GM12878 (cell line): Measurements from ENCODE around the gene PDZRN4. TPM values are rescaled to one million over a fixed set of nuclear protein-coding genes. Genes with fewer than 3 reads are reported as not detected.

ENCODE experiments used
- ATAC-seq: fragments of 200-7000 bp; cut with Tn5 transposase; 3 replicates; pipeline ENCODE4 v1.9.1; 2020; ENCODE audit warnings: mild to moderate bottlenecking, moderate library complexity
- BruUV-seq: library from RNA; stranded (reverse); fragments of 400-500 nt; replicated peaks from 2 replicates; lab custom pipeline; 2021; lab: Mats Ljungman, UMichigan
- CTCF ChIA-PET: fragments of 300-600 bp; sonication (Branson Sonifier 250); formaldehyde crosslinking; extraction: SDS; loops from one replicate; lab custom pipeline; 2021; ENCODE audit warnings: inconsistent platforms; lab: Yijun Ruan, JAX
- POLR2A ChIA-PET: fragments of 350-600 bp; formaldehyde crosslinking; extraction: SDS; loops from one replicate; lab custom pipeline; 2021; ENCODE audit warnings: inconsistent platforms; lab: Charles Lee
- RAD21 ChIA-PET: fragments of 300-600 bp; sonication (Branson Sonifier 250); formaldehyde crosslinking; loops from one replicate; lab custom pipeline; 2023; ENCODE audit warnings: antibody characterized with exemption; ENCODE audit not compliant: unreplicated experiment; lab: Charles Lee
- SMC1A ChIA-PET: fragments of 300-600 bp; sonication (Branson Sonifier 250); formaldehyde crosslinking; loops from one replicate; lab custom pipeline; 2023; ENCODE audit not compliant: unreplicated experiment, uncharacterized antibody; lab: Charles Lee
- DNase-seq: peaks from one replicate; pipeline ENCODE4 v3.0.0-alpha.2; 2011; ENCODE audit warnings: low read depth, low spot score
- FAIRE-seq: peaks from 3 replicates; lab custom pipeline; 2011; peaks lifted over from hg19 to GRCh38; lab: Jason Lieb, UNC
- H2AFZ ChIP-seq: 2 replicates; pipeline ENCODE4 v1.6.0; 2011; ENCODE audit warnings: low read depth, low read length, control low read depth; ENCODE audit not compliant: control insufficient read depth
- H3K27ac ChIP-seq: 2 replicates; pipeline ENCODE4 v1.5.1; 2011; ENCODE audit warnings: control low read depth; ENCODE audit not compliant: control insufficient read depth, insufficient read depth
- H3K27me3 ChIP-seq, 2 experiments: replicated peaks in 1 of 2; 2 replicates each; pipeline versions ENCODE4 v1.6.0 to v1.6.1; 2011; ENCODE audit warnings: low read length in 1 of 2; ENCODE audit not compliant: control insufficient read depth in 2 of 2, insufficient read depth in 2 of 2
- H3K36me3 ChIP-seq, 2 experiments: 2 replicates each; pipeline ENCODE4 v1.5.1; 2011; ENCODE audit warnings: low read length in 1 of 2; ENCODE audit not compliant: control insufficient read depth in 2 of 2, insufficient read depth in 2 of 2
- H3K4me1 ChIP-seq: 2 replicates; pipeline ENCODE4 v1.6.1; 2011; ENCODE audit warnings: mild to moderate bottlenecking, low read length, moderate library complexity, mixed read lengths; ENCODE audit not compliant: control insufficient read depth, insufficient read depth
- H3K4me2 ChIP-seq: 2 replicates; pipeline ENCODE4 v1.6.0; 2011; ENCODE audit warnings: control low read depth; ENCODE audit not compliant: control insufficient read depth, insufficient read depth
- H3K4me3 ChIP-seq: fragments of 200-600 bp; sonication (generic); 2 replicates; pipeline ENCODE4 v1.5.1; 2016
- H3K79me2 ChIP-seq: 2 replicates; pipeline ENCODE4 v1.6.0; 2011; ENCODE audit warnings: low read length; ENCODE audit not compliant: control insufficient read depth, insufficient read depth
- H3K9ac ChIP-seq: 2 replicates; pipeline ENCODE4 v1.8.0; 2011; ENCODE audit warnings: low read length, control low read depth, mixed read lengths; ENCODE audit not compliant: control insufficient read depth, insufficient read depth
- H3K9me3 ChIP-seq: replicated peaks from 3 replicates; pipeline ENCODE4 v1.5.1; 2011; ENCODE audit warnings: mild to moderate bottlenecking, low read length; ENCODE audit not compliant: control insufficient read depth, insufficient read depth
- H4K20me1 ChIP-seq: 2 replicates; pipeline ENCODE4 v1.6.0; 2011; ENCODE audit not compliant: control insufficient read depth, insufficient read depth
- BMI1 ChIP-seq: fragments of 450-650 bp; IDR thresholded peaks from 2 replicates; pipeline ENCODE4 v1.6.1; 2016; ENCODE audit warnings: mild to moderate bottlenecking, moderate library complexity, borderline replicate concordance
- CREM ChIP-seq: IDR thresholded peaks from 2 replicates; pipeline ENCODE4 v1.6.1; 2014; ENCODE audit warnings: antibody characterized with exemption, low read depth
- EP300 ChIP-seq, 2 experiments: fragments of 150-350 bp in 1 of 2; IDR thresholded peaks; 2 replicates each; pipeline ENCODE4 v1.6.1; 2011 to 2012; ENCODE audit warnings: low read depth in 2 of 2, low read length in 2 of 2, borderline replicate concordance in 1 of 2, improper control_type of control experiment in 1 of 2, inconsistent platforms in 1 of 2; ENCODE audit not compliant: control insufficient read depth in 1 of 2
- HDAC6 ChIP-seq: fragments of 200-600 bp; sonication (generic); IDR thresholded peaks from one replicate; pipeline ENCODE4 v1.8.0; 2017; ENCODE audit warnings: antibody characterized with exemption; ENCODE audit not compliant: unreplicated experiment
- NFIC ChIP-seq: IDR thresholded peaks from 2 replicates; pipeline ENCODE4 v1.6.1; 2012; ENCODE audit warnings: low read depth, mild to moderate bottlenecking, inconsistent platforms, low read length, moderate library complexity
- PAX8 ChIP-seq: fragments of 450-650 bp; IDR thresholded peaks from 2 replicates; pipeline ENCODE4 v1.6.1; 2017; ENCODE audit warnings: mild to moderate bottlenecking, moderate library complexity
- POLR2AphosphoS5 ChIP-seq: IDR thresholded peaks from 2 replicates; pipeline ENCODE4 v1.6.1; 2011; ENCODE audit warnings: mild to moderate bottlenecking, low read length, inconsistent platforms
- RUNX3 ChIP-seq: IDR thresholded peaks from 2 replicates; pipeline ENCODE4 v1.6.1; 2012; ENCODE audit warnings: low read length, inconsistent platforms
- SIN3A ChIP-seq: IDR thresholded peaks from 2 replicates; pipeline ENCODE4 v1.6.1; 2012; ENCODE audit warnings: low read depth, low read length, improper control_type of control experiment
- TARDBP ChIP-seq: IDR thresholded peaks from 2 replicates; pipeline ENCODE4 v1.6.1; 2016; ENCODE audit warnings: borderline replicate concordance
- ZZZ3 ChIP-seq: IDR thresholded peaks from 2 replicates; pipeline ENCODE4 v1.6.1; 2011; ENCODE audit warnings: low read depth; ENCODE audit not compliant: control insufficient read depth, insufficient read length
- WGBS: methylation state at CpG from one replicate; pipeline ENCODE4 v1.1.6; 2016; ENCODE audit warnings: low lambda C conversion rate; ENCODE audit not compliant: insufficient replicate concordance, insufficient coverage; ENCODE audit errors: missing lambda C conversion rate; 5-methylcytosine and 5-hydroxymethylcytosine counted together
- in situ Hi-C: fragments of 300-500 bp; cut with MboI; formaldehyde crosslinking; loops from 9 replicates; pipeline ENCODE4 v1.14.3; 2018; ENCODE audit warnings: mixed read lengths
- intact Hi-C: fragments of 100-400 bp; cut with micrococcal nuclease; formaldehyde crosslinking; loops from one replicate; pipeline ENCODE4 v1.14.2; 2022; ENCODE audit not compliant: unreplicated experiment
- polyA plus RNA-seq, 11 experiments: library from polyadenylated mRNA; depleted of rRNA in 4 of 11; unstranded in 6 of 11; stranded (reverse) in 5 of 11; fragments of >200 nt; fragmentation: Nextera tagmentation in 4 of 11; fragmentation: Illumina TruSeq in 1 of 11; extraction: Ambion mirVana in 4 of 11; extraction: Trizol in 1 of 11; gene quantifications; 1 replicate in 1 of 11; 2 replicates in 10 of 11; pipeline versions ENCODE4 v1.2.1 to v1.2.3, GENCODE V29; 2011 to 2016; ENCODE audit warnings: inconsistent platforms in 2 of 11, missing spikeins in 2 of 11, low read depth in 1 of 11
- total RNA-seq, 4 experiments: library from RNA; depleted of rRNA in 3 of 4; stranded (reverse); fragments of >200 nt in 3 of 4; fragmentation: Illumina TruSeq in 1 of 4; extraction: Trizol in 1 of 4; gene quantifications; 2 replicates each; pipeline versions ENCODE4 v1.2.1 to v1.2.3, GENCODE V29; 2013 to 2021
- TF ChIP-seq, protein P1 (sequence below): IDR thresholded peaks from 2 replicates; pipeline ENCODE4 v1.6.1; 2012; ENCODE audit warnings: low read depth, low read length, improper control_type of control experiment
- TF ChIP-seq, protein P2 (sequence below): fragments of 150-350 bp; IDR thresholded peaks from 2 replicates; pipeline ENCODE4 v1.6.1; 2016; ENCODE audit warnings: low read depth, low read length
- TF ChIP-seq, protein P3 (sequence below): fragments of 450-650 bp; IDR thresholded peaks from 2 replicates; pipeline ENCODE4 v1.6.1; 2014; ENCODE audit warnings: mild to moderate bottlenecking

PDZRN4 gene
- total and polyA plus RNA-seq, 10 of the 15 experiments (the other 5 are each of a cell fraction or from before 2014, with no cell fraction given): 0.03 TPM; not detected in 9

DNA sequence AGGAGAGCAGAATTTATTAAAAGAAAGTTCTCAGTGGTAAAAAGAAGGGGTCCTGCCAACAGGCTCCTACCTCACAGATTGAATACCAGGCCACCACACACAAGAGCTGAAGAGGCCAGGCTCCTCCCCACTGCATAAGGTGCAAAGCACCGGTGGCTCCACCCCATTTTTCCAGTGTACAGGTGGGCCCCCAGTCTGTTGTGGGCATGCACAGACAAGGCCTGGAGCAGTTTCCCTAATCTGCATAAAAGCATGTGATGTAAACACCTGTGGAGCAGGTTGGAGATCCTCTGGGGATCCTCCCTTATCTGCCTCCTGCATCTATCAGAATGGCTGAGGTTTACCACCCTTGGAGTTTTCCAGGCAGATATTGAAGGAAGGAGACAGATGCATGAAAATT lies 45.7 kb upstream of the PDZRN4 start:
- 78% methylated on average over 1 of the region's 1 CpG for WGBS
- DNase-seq (no peak), FAIRE-seq (no peak), ATAC-seq (no peak)
- H3K4me2 ChIP-seq: no peak overlapping the region
- no peaks in the 10 kb centered on the region for H3K36me3 ChIP-seq
- no peaks in the 10 kb centered on the region for H3K9me3 ChIP-seq
- POLR2A ChIA-PET: no interaction called here
- no peak overlapping the region for H3K27ac ChIP-seq
- no peaks in the 10 kb centered on the region for H3K4me1 ChIP-seq
- in situ Hi-C loops: no loop called here
- no peaks in the 10 kb centered on the region for H3K79me2 ChIP-seq
- no peak overlapping the region for H2AFZ ChIP-seq
- H3K4me3 ChIP-seq: no peak overlapping the region
- no peaks in the 10 kb centered on the region for H4K20me1 ChIP-seq
- intact Hi-C loops: no loop called here
- no TSS peak for BruUV-seq
- CTCF ChIA-PET: no interaction called here
- no peak overlapping the region for H3K9ac ChIP-seq
- H3K27me3 ChIP-seq: no peaks in the 10 kb centered on the region
- SMC1A ChIA-PET: no interaction called here
- RAD21 ChIA-PET: no interaction called here
- TF ChIP-seq EP300 (IDR thresholded peaks at IDR 0.05; ENCODE audit: borderline replicate concordance in 1 of 2, control insufficient read depth in 1 of 2, low read depth in 2 of 2, low read length in 2 of 2): no peak

DNA sequence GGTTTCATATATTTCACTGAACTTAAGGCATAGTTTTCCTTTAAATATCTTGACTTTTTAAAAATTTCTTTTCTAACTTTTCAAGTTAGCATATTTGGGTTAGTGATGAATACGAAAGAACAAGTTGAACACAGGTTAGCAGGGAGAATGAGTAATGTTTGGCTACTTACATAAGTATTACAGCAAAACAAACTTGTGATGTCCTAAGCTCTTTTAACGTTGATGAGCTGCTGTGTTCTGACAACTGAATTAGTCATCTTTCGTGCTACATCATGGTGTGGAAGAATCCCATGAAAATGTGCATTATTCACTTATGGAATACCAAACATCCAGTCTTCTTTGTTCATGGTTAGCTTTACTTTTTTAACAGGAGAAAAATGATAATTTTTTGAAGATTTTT lies 36.3 kb upstream of the PDZRN4 start:
- Histone ChIP-seq H2AFZ (no peak overlapping the region), H3K36me3 (no peaks in the 10 kb centered on the region), H3K27ac (no peak overlapping the region), H4K20me1 (no peaks in the 10 kb centered on the region), H3K9ac (no peak overlapping the region), H3K4me2 (no peak overlapping the region), H3K27me3 (no peaks in the 10 kb centered on the region), H3K4me3 (no peak overlapping the region), H3K9me3 (no peaks in the 10 kb centered on the region), H3K79me2 (no peaks in the 10 kb centered on the region), H3K4me1 (no peaks in the 10 kb centered on the region)
- SMC1A ChIA-PET: no interaction called here
- no TSS peak for BruUV-seq
- FAIRE-seq: no peak
- no peak for DNase-seq
- in situ Hi-C loops (no loop called here), intact Hi-C loops (no loop called here)
- RAD21 ChIA-PET: no interaction called here
- POLR2A ChIA-PET: no interaction called here
- CTCF ChIA-PET: no interaction called here
- 11% methylated on average over 3 of the region's 3 CpGs for WGBS
- ATAC-seq: no peak
- TF ChIP-seq, protein P1, sequence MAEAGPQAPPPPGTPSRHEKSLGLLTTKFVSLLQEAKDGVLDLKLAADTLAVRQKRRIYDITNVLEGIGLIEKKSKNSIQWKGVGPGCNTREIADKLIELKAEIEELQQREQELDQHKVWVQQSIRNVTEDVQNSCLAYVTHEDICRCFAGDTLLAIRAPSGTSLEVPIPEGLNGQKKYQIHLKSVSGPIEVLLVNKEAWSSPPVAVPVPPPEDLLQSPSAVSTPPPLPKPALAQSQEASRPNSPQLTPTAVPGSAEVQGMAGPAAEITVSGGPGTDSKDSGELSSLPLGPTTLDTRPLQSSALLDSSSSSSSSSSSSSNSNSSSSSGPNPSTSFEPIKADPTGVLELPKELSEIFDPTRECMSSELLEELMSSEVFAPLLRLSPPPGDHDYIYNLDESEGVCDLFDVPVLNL: no peak
- TF ChIP-seq ZZZ3 (no peak), TARDBP (no peak), SIN3A (no peak), HDAC6 (no peak), PAX8 (no peak), NFIC (no peak), RUNX3 (no peak), CREM (no peak), BMI1 (no peak), POLR2AphosphoS5 (no peak)
- TF ChIP-seq, protein P2, sequence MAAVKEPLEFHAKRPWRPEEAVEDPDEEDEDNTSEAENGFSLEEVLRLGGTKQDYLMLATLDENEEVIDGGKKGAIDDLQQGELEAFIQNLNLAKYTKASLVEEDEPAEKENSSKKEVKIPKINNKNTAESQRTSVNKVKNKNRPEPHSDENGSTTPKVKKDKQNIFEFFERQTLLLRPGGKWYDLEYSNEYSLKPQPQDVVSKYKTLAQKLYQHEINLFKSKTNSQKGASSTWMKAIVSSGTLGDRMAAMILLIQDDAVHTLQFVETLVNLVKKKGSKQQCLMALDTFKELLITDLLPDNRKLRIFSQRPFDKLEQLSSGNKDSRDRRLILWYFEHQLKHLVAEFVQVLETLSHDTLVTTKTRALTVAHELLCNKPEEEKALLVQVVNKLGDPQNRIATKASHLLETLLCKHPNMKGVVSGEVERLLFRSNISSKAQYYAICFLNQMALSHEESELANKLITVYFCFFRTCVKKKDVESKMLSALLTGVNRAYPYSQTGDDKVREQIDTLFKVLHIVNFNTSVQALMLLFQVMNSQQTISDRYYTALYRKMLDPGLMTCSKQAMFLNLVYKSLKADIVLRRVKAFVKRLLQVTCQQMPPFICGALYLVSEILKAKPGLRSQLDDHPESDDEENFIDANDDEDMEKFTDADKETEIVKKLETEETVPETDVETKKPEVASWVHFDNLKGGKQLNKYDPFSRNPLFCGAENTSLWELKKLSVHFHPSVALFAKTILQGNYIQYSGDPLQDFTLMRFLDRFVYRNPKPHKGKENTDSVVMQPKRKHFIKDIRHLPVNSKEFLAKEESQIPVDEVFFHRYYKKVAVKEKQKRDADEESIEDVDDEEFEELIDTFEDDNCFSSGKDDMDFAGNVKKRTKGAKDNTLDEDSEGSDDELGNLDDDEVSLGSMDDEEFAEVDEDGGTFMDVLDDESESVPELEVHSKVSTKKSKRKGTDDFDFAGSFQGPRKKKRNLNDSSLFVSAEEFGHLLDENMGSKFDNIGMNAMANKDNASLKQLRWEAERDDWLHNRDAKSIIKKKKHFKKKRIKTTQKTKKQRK: no peak
- TF ChIP-seq, protein P3, sequence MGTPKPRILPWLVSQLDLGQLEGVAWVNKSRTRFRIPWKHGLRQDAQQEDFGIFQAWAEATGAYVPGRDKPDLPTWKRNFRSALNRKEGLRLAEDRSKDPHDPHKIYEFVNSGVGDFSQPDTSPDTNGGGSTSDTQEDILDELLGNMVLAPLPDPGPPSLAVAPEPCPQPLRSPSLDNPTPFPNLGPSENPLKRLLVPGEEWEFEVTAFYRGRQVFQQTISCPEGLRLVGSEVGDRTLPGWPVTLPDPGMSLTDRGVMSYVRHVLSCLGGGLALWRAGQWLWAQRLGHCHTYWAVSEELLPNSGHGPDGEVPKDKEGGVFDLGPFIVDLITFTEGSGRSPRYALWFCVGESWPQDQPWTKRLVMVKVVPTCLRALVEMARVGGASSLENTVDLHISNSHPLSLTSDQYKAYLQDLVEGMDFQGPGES: no peak
